HG02885 (cell line): ENCODE data around the gene ETFB.
"Not testable (repeated sequence)": the region's sequence is repeated elsewhere in the genome, so short reads cannot be mapped to it uniquely, and the experiment has no call there.

Experiments used
- ATAC-seq: cut with Tn5 transposase; IDR thresholded peaks from one replicate; pipeline ENCODE4 v1.9.1; 2021; ENCODE audit warnings: mild to moderate bottlenecking; ENCODE audit not compliant: unreplicated experiment, poor library complexity

ETFB gene

DNA sequence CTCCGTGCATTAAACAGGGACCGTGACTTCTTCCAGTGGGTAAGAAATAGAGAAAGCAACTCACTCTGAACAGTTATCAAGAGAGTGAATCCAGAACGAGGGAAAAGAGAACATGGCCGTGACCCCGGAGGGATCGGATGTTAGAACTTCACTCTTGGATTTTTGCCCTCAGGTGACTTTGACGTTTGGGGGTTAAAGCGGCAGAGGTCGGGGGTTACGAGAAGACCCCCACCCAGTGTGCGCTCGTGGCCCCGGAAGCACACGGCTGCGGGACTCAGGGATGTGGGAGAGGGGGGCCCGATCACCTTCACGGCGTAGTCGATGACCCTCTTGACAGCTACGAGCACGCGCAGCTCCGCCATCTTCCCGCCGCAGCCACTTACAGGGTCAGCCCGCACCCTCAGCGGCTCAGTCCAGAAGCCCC, at the start of gene ETFB:
Gene ETFB (minus strand): TSS at position 424 of the 424 bp plus-strand sequence. CDS start 62 bp downstream, at position 362.
- no peak for ATAC-seq

DNA sequence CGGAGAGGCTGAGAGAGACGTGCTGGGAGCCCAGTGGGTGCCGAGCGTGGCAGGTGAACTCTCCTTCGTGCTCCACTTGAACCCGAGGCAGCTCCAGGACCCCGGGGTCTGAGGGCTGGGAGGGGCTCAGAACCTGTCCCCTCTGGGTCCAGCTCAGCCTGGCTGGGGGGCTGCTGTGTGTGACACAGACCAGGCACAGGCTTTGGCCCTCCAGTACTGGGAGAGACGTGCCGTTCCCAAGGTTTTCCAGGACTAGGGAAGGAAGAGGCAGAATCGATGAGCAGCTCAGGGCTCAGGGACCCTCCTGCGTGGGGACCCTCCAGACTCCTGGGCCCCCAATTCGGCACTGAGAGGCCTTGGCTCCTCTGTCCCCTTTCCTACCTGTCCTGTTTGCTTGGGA, 49.0 kb upstream of the ETFB start:
- no peak for ATAC-seq

DNA sequence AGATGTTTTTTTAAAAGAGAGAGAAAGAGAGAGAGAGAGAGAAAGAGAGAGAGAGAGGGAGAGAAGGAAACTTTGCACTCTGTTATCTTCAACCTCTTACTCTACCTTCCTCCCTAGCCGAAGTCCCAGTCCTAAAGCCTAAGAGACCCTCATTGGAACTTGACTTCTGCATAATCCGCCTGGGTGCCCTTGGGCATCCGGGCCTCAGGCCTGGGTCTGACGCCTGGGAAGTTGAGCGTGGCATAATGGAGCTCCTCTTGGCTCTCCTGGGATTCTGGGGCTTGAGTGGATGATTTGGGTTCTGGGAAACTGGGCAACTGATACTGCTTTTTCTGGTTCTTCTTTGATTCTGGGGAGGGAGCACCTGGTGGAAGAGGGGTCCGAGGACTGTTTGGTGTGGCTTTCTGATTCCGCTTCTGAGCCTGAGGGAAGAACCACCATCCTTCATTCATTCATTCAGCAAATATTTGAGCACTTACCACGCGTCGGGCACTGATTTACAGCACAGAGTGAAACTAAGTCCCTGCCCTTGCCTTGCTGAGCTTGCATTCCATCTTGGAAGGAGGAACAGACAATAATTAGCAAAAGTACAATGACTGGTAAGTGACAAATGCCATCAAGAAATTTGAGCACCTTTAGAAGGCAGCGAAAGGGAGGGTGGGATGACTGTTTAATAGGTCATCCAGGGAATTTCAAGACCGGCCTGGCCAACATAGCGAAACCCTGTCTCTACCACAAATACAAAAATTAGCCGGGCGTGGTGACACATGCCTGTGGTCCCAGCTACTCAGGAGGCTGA, 45.0 kb upstream of the ETFB start:
- no peak for ATAC-seq

- peak; percentile 45 for ATAC-seq
These were observed 41.4 kb upstream of the ETFB start for GRCh38 chr19:51407511-51408131.

- no peak for ATAC-seq
These were observed 35.9 kb upstream of the ETFB start for GRCh38 chr19:51402117-51402516.

GRCh38 chr19:51399936-51400335, 33.7 kb upstream of the ETFB start:
- not testable (repeated sequence) for ATAC-seq

- no peak for ATAC-seq
These were observed 33.0 kb upstream of the ETFB start for GRCh38 chr19:51399231-51399630.

DNA sequence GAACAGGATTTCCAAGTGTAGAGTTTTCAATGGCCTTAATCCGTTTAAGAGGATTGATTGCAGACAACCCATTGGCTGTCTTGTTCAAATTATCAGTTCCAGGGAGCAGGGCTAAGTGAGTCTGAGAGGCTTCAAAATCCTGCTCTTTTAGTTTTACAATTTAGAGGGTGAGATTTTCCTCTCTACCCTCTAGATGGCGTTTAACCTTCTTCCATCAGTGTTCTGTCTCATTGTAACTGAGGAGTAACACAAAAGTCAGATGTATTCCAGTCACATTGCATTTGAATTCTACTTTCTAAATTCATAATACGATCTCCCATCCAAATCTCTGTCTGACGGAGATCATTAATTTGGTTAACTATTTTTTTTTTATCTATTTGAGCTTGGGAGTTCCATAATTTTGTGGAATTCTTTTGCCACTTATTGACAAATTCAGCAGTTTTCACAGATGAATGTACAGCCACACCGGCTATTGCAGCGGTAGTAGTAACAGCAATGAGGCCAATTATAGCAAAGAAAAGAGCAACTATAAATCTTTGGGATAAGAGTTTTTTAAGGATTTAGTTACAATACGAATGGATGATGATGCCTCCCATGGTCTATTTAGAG, 32.0 kb upstream of the ETFB start:
- no peak for ATAC-seq

DNA sequence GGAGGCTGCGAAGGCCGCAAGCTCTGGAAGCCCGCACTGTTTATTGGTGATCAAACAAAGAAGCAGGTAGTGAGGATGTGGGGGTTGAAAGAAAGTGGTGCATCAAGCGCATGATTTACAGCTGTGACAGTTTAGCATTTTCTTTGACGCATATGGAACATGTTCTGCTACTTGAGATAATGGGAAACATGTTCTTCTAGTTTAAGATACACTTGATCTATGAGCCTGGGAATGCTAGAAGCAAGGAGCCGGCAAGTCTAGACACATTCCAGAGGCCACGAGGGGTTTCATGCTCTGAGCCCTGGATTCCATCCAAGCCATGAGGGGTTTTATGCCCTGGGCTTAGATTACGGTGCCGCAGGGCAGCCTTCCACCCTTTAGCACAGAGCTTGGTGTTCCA, 31.3 kb upstream of the ETFB start:
- not testable (repeated sequence) for ATAC-seq

DNA sequence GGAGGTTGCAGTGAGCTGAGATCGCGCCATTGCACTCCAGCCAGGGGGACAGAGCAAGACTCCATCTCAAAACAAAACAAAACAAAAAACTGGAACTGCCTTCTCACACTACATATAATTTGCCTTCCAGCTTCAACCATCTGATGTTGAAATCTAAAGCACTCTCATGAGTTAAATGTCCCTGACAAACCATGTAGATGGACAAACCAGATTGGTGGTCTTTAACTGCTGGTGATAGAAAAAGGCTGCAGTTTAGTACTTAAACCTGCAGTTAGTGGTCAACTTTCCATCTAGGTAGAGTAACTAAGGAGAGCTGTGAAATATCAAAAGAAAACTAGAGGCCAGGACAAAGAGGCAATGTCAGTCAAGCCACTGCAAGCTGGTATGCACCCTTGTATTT, 30.0 kb upstream of the ETFB start:
- ATAC-seq: no peak

DNA sequence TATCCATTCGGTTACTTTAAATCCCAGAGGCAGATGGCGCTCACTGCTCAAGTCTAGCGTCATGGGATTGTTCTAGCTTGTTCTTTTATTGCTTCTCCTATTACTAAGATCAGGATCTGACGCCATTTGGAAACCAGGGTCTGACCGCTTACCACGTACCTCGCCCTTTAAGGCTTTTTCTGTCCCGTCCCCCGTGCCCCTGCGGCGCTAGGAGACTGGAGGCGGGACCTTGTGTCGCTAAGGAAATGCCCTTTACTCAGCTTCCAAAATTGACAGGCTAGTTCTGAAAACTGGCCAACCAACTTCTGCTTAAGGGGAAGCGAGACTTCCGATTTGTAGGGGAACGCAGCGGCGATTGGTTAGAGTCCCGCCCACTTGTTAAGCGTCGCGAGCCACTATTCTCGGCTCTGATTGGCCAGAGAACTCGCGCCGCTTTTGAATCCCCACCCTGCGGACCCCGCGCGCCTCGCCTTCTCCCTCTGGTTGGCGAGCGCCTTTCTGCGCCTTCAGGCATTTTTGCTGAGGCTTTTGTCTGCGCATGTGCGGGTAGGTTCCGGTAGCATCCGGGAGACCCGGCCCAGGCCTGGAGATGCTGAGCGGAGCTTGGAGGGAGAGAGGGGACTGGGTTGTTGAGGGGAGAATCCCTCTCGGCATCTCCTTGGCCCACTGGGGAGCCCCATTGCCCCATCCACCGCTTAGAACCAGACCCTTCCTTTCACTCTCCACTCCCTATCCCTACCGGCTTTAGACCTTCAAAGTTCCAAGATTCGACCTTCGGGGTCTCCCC, 28.1 kb upstream of the ETFB start:
- peak; percentile 91 for ATAC-seq

DNA sequence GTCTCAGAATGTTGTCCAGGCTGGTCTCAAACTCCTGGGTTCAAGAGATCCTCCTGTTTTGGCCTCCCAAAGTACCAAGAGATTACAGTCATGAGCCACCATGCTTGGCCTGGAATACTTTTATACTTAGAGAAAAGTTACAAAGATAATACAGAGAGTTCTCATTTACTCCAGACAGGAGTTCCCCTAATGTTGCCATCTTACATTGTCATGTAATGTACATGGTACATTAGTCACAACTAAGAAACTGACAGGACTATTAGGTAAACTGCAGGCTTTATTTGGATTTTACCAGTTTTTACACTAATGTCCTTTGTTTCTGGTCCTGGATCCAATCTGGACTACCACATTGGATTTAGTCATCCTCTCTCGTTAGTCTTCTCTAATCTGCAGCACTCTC, 26.5 kb upstream of the ETFB start:
- no peak for ATAC-seq

GRCh38 chr19:51391073-51391611, 25.0 kb upstream of the ETFB start:
- ATAC-seq: no peak

DNA sequence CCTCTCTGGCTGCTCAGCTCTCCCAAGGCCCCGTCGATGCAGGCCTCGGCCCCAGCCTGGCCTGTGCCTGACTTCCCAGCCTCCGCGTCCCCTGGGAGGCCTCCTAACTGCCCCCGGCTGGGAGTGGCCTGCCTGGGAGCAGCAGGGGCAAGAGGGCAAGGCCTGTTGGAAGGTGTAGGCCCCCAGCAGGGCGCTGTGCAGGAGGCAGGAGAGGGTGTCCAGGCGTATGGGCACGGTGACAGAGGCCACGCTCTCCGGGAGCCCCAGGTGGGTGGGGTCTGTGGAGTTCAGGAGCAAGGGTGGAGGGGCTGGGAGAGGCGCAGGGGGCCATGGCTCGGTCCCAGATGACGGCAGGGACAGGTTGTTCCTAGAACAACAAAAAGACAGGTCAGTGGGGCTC, 23.0 kb upstream of the ETFB start:
- no peak for ATAC-seq

DNA sequence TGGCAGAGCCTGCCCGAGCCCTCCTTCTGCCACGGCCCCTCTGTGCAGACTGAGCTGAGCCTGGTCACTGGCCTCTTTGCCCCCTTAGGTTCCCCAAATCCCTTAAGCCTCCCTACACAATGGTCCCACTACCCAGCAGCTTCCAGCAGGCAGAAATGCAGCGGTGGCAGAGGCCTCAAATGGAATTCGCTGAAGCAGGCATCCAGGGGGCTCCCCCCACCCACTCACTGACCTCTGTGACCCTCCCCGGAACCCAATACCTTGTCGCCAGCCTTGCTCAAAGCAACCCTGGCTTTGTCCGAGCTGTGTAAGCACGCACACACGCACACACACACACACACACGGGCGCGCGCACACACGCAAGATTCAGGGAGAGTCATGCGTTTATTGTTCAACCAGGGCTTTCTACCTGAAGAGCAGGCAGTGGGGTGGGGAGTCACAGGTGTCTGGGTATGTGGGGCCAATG, 21.8 kb upstream of the ETFB start, which contains the start of gene LIM2:
Gene LIM2 (minus strand): TSS at position 51 of the 466 bp plus-strand sequence. CDS start 531 bp downstream, outside the sequence.
- ATAC-seq: no peak

DNA sequence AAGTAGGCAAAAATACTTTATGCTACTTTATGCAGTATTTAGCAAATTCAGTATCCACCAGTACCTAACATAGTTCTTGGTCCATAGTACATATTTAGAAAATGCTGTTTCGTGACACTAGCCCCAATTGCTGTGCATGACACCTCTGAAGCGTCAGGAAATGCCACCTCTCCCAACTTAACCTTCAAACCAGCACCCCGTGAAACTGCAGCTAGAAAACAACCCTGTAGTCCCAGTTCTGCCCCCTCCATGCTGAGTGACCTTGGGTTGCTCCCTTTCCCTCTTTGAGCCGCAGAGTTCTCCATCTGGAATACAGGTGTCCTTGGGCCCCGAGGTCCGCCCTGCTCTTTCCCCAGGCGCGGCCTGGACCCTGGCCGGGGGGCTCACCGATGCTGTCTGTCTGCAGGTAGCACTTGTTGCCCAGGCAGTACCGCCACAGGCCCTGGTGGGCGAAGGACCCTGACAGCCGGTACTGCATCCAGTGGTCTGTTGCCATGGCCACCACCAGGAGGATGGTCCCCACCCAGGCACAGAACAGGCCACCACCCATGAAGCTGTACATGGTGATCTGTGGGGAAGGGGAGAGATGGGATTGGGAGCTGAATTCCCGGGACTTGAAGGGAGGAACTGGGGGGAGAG, 20.8 kb upstream of the ETFB start:
- no peak for ATAC-seq

DNA sequence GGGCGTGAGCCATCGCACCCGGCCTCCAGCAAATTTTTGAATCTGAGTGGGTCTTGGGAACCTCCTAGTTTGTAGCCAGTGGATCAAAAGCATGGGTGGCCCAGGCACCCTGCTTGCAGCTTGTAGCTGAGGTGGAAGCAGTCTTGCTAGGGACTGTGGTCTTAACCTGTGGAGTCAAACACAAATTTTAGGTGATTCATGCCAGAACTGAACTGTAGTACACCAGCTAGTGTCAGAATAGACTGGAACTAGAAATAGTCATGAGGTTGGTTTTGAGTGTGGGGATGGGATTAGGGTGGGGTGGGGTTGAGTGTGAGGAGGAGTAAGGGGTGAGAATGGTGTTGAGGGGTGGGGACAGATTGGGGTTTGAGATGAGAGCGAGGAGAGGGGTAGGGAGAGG, 15.8 kb upstream of the ETFB start:
- ATAC-seq: no peak

GRCh38 chr19:51380379-51380778, 14.2 kb upstream of the ETFB start:
- ATAC-seq: no peak

DNA sequence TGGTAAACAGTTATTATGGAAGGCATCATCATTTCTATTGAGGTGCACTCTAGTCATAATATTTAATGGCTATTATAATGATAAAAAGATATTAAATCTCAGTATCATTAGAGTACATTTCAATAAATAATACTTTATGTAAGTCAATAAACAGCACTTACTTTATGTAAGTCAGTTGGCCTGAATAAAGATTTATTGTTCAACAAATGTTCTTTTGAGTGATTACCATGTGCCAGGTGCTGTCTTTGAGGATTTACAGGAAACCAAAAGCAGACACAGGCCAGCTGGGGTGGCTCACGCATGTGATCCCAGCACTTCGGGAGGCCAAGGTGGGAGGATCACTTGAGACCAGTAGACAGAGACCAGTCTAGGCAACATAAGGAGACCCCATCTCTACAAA, 11.2 kb upstream of the ETFB start:
- no peak for ATAC-seq
